Measurements from ENCODE around the gene GSTCD.

Gene GSTCD

GRCh38 chr4:105894660-105895582, 186.3 kb downstream of the GSTCD start, which contains the start of gene NPNT:
TSS of gene NPNT (plus strand) at chr4:105895471. CDS start at chr4:105895653, 182 bp downstream.
- DNase-seq, result peak; percentile 37

DNA sequence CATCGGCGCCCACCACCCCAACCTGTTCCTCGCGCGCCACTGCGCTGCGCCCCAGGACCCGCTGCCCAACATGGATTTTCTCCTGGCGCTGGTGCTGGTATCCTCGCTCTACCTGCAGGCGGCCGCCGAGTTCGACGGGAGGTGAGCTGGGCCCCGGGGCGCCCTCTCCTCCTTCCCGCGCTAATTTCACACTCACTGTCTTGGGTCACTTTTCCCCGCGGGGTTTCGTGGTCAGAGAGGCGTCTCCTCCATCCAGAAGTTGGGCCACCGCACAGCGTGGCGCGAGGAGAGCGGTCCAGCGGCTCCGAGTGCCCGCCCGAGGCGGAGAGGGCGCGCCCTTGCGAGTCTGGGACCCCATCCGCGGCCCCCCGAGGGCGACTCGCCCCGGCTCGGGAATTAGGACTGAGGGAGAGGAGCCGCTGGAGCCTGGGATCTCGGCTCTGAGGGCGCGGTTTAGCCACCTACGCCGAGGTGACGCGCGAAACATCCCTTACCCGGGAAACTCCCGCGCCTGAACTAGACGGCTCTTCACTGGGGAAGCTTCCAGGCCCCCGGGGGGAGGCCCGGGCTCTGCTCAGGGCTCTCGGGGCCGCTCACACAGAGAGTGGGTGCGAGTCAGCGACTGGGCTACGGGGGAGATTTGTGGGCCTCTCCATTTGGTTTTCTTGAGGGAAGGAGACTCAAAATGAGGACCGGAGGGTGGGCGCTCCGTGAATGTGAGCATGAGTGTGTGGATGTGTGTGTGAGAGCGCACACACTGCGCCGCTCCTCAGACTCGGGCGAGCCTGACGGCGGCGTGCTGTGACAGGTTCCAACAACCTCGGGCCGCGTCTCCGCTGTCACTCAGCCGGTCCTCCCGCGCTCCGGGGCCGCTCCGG, 187.2 kb downstream of the GSTCD start:
- DNase-seq, result peak; percentile 36

DNA sequence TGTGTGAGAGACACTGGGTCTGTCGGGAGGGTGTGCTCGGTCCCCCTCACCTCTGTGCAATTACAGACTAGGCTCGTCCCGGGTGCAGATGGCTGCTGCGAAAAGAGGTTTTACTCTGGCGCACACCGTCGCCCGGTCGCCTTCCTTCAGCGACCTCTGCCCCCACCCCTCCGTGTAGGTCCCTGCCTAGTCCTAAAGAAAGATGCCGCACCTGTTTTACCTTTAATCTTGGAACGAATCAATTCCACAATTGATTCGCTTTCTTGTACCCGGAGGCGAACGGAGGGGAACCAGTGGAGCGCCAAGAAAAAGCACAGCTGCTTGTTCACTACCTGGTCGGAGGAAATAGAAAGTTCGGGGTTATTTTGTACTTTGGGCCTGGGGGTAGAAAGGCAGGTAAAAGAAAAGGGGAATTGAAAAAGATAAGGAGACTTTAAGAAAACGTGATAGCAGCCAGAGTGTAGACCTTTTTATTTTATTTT, 187.9 kb downstream of the GSTCD start:
- DNase-seq, result peak; percentile 36
